Measurements from ENCODE around the gene TPM4. TPM values are rescaled to one million over a fixed set of nuclear protein-coding genes. Genes with fewer than 3 reads are reported as not detected.
"Not testable (repeated sequence)": the region's sequence is repeated elsewhere in the genome, so short reads cannot be mapped to it uniquely, and the experiment has no call there.

The TPM4 gene
- total RNA-seq, 4 donors from 2014 or later = 101 to 296 (median 151) TPM

- Histone ChIP-seq H3K4me1 (peaks cover 13 to 16% of the 10 kb centered on the region in 2 donors), H3K9me3 (no peaks in the 10 kb centered on the region), H3K27me3 (no peaks in the 10 kb centered on the region), H3K4me3 (replicated peaks in 1 of 3) (peak overlapping the region in 1 of 3 donors; percentile 98), H3K36me3 (peaks cover 6 to 11% of the 10 kb centered on the region in 2 donors), H3K27ac (peak overlapping the region; percentile 95 to 99 (median 98))
- intact Hi-C loops (cut with DNase I) = no loop called here
- peak; percentile 32 to 37 for DNase-seq
- 50 to 58% methylated on average over 17 of the region's 17 CpGs for WGBS, 2 donors
- TF ChIP-seq CTCF (IDR thresholded peaks at IDR 0.05) (no peak), POLR2A (IDR thresholded peaks at IDR 0.05) (no peak)
Measured at GRCh38 chr19:16078759-16079707, 2.7 kb downstream of the TPM4 start.

GRCh38 chr19:16084067-16084685 lies 7.9 kb downstream of the TPM4 start:
- H3K4me1 ChIP-seq = peaks cover 2% of the 10 kb centered on the region in 2 donors
- H3K27ac ChIP-seq = no peak overlapping the region

GRCh38 chr19:16085115-16085514 lies 8.8 kb downstream of the TPM4 start:
- Histone ChIP-seq H3K27me3 (no peaks in the 10 kb centered on the region), H3K9me3 (no peaks in the 10 kb centered on the region), H3K36me3 (peaks cover 49 to 55% of the 10 kb centered on the region in 2 donors), H3K4me3 (replicated peaks in 1 of 3) (no peak overlapping the region), H3K27ac (no peak overlapping the region), H3K4me1 (peaks cover 0 to 2% of the 10 kb centered on the region in 2 donors)
- DNase-seq = no peak
- TF ChIP-seq POLR2A (IDR thresholded peaks at IDR 0.05) = no peak
- TF ChIP-seq CTCF (IDR thresholded peaks at IDR 0.05) = no peak
- 82 to 89% methylated on average over 6 of the region's 6 CpGs for WGBS, 2 donors
- intact Hi-C loops (cut with DNase I) = no loop called here

More at GRCh38 chr19:16084067-16084685, 7.9 kb downstream of the TPM4 start:
- Histone ChIP-seq H3K27me3 (no peaks in the 10 kb centered on the region), H3K4me3 (replicated peaks in 1 of 3) (no peak overlapping the region), H3K36me3 (peaks cover 43 to 51% of the 10 kb centered on the region in 2 donors), H3K9me3 (no peaks in the 10 kb centered on the region)
- intact Hi-C loops (cut with DNase I) = no loop called here
- TF ChIP-seq POLR2A (IDR thresholded peaks at IDR 0.05) (no peak), CTCF (IDR thresholded peaks at IDR 0.05) (no peak)
- DNase-seq = no peak
- 91% methylated on average over 11 of the region's 11 CpGs for WGBS, 2 donors

GRCh38 chr19:16087404-16087803 lies 11.1 kb downstream of the TPM4 start:
- H3K27me3 ChIP-seq; H3K9me3 ChIP-seq; DNase-seq; intact Hi-C loops (cut with DNase I); H3K4me1 ChIP-seq; H3K4me3 ChIP-seq (replicated peaks in 1 of 3); H3K27ac ChIP-seq: not testable (repeated sequence)
- WGBS, 2 donors = 88 to 89% methylated on average over 11 of the region's 11 CpGs
- peaks cover 67 to 75% of the 10 kb centered on the region in 2 donors for H3K36me3 ChIP-seq

GRCh38 chr19:16087940-16088339 lies 11.6 kb downstream of the TPM4 start:
- H3K27ac ChIP-seq = no peak overlapping the region
- intact Hi-C loops (cut with DNase I) = no loop called here
- H3K27me3 ChIP-seq = no peaks in the 10 kb centered on the region
- no peak for TF ChIP-seq POLR2A (IDR thresholded peaks at IDR 0.05)
- peaks cover 69 to 77% of the 10 kb centered on the region in 2 donors for H3K36me3 ChIP-seq
- no peak overlapping the region for H3K4me3 ChIP-seq (replicated peaks in 1 of 3)
- no peak for DNase-seq
- peaks cover 0 to 2% of the 10 kb centered on the region in 2 donors for H3K4me1 ChIP-seq
- WGBS, 2 donors = 76 to 81% methylated on average over 12 of the region's 12 CpGs
- H3K9me3 ChIP-seq = no peaks in the 10 kb centered on the region

Data from thyroid gland (tissue), 4 donors.